K562 (cell line): Measurements from ENCODE around the gene CHRM4. TPM values are rescaled to one million over a fixed set of nuclear protein-coding genes. Genes with fewer than 3 reads are reported as not detected.
A peak's percentile ranks its signal among the peaks of the same experiment; 100 is the strongest.

ENCODE experiments used
- ATF2 ChIP-seq: sonication (generic); formaldehyde crosslinking; IDR thresholded peaks from 2 replicates; pipeline ENCODE4 v1.8.1; 2022; ENCODE audit warnings: missing genetic modification reagents
- E2F8 ChIP-seq: fragments of 450-650 bp; IDR thresholded peaks from 2 replicates; pipeline ENCODE4 v1.7.1; 2018; ENCODE audit warnings: mild to moderate bottlenecking, low read depth; ENCODE audit not compliant: partially characterized antibody
- ETV5 ChIP-seq: sonication (generic); formaldehyde crosslinking; IDR thresholded peaks from 2 replicates; pipeline ENCODE4 v1.4.0; 2020; ENCODE audit warnings: low read depth, mild to moderate bottlenecking, missing genetic modification reagents
- FUS ChIP-seq: fragments of 200-400 bp; formaldehyde crosslinking; optimal IDR thresholded peaks from 2 replicates; pipeline ENCODE3; 2017; ENCODE audit warnings: low read depth, low read length
- LEF1 ChIP-seq: fragments of 450-650 bp; IDR thresholded peaks from 2 replicates; pipeline ENCODE4 v1.6.1; 2016; ENCODE audit warnings: mild to moderate bottlenecking
- MIER1 ChIP-seq: fragments of 450-650 bp; IDR thresholded peaks from 2 replicates; pipeline ENCODE4 v1.6.1; 2016; ENCODE audit warnings: antibody characterized with exemption, mild to moderate bottlenecking, low read depth
- NFYB ChIP-seq: IDR thresholded peaks from 2 replicates; pipeline ENCODE4 v1.6.1; 2011; ENCODE audit warnings: mild to moderate bottlenecking, moderate library complexity; ENCODE audit not compliant: insufficient read length; ENCODE audit errors: extremely low read depth
- NR2F6 ChIP-seq: fragments of 450-650 bp; formaldehyde crosslinking; IDR thresholded peaks from 2 replicates; pipeline ENCODE4 v1.4.0; 2020; ENCODE audit warnings: mild to moderate bottlenecking
- PHF20 ChIP-seq: fragments of 450-650 bp; IDR thresholded peaks from 2 replicates; pipeline ENCODE4 v1.6.1; 2018; ENCODE audit not compliant: partially characterized antibody
- POLR2AphosphoS5 ChIP-seq: IDR thresholded peaks from 2 replicates; pipeline ENCODE4 v1.6.1; 2011; ENCODE audit warnings: mild to moderate bottlenecking, low read depth, low read length, moderate library complexity; ENCODE audit not compliant: control insufficient read depth, insufficient read depth
- POLR2B ChIP-seq: fragments of 450-650 bp; IDR thresholded peaks from 2 replicates; pipeline ENCODE4 v1.6.1; 2018; ENCODE audit warnings: low read depth; ENCODE audit not compliant: partially characterized antibody
- SMAD3 ChIP-seq: fragments of 450-650 bp; formaldehyde crosslinking; conservative IDR thresholded peaks from 2 replicates; pipeline ENCODE4 v1.4.0; 2020; ENCODE audit warnings: mild to moderate bottlenecking
- SNRNP70 ChIP-seq: fragments of 200-400 bp; formaldehyde crosslinking; optimal IDR thresholded peaks from 2 replicates; pipeline ENCODE3; 2017; ENCODE audit warnings: low read depth, low read length
- TEAD4 ChIP-seq, 2 experiments: sonication (generic) in 1 of 2; formaldehyde crosslinking in 1 of 2; IDR thresholded peaks; 2 replicates each; pipeline versions ENCODE4 v1.6.1 to v1.8.0; 2012 to 2022; ENCODE audit warnings: borderline replicate concordance in 1 of 2, inconsistent platforms in 1 of 2, low read length in 1 of 2, mild to moderate bottlenecking in 1 of 2, missing genetic modification reagents in 1 of 2
- ZNF134 ChIP-seq: fragments of 250-450 bp; sonication (Bioruptor Pico); conservative IDR thresholded peaks from 2 replicates; pipeline ENCODE4 v1.4.0; 2020
- ZNF511 ChIP-seq: sonication (generic); formaldehyde crosslinking; IDR thresholded peaks from 2 replicates; pipeline ENCODE4 v1.8.0; 2022; ENCODE audit warnings: mild to moderate bottlenecking, missing genetic modification reagents
- polyA plus RNA-seq, 8 experiments: library from polyadenylated mRNA; depleted of rRNA in 4 of 8; stranded (reverse) in 5 of 8; unstranded in 3 of 8; fragments of >200 nt; fragmentation: Nextera tagmentation in 2 of 8; fragmentation: Illumina TruSeq in 1 of 8; extraction: Ambion mirVana in 2 of 8; extraction: Trizol in 1 of 8; gene quantifications; 2 replicates each; pipeline versions ENCODE4 v1.2.1 to v1.2.3, GENCODE V29; 2011 to 2014; ENCODE audit warnings: inconsistent platforms in 1 of 8, missing spikeins in 1 of 8
- total RNA-seq, 7 experiments: library from RNA; depleted of rRNA in 6 of 7; stranded (reverse); fragments of >200 nt in 6 of 7; fragmentation: Illumina TruSeq in 2 of 7; extraction: Trizol in 2 of 7; gene quantifications; 2 replicates each; pipeline versions ENCODE4 v1.2.1 to v1.2.3, GENCODE V29; 2011 to 2021; ENCODE audit warnings: low replicate concordance in 1 of 7
- TF ChIP-seq, protein P1 (sequence below): sonication (generic); formaldehyde crosslinking; IDR thresholded peaks from 2 replicates; pipeline ENCODE4 v1.8.0; 2023; ENCODE audit warnings: mild to moderate bottlenecking, missing genetic modification reagents
- TF ChIP-seq, protein P2 (sequence below): fragments of 250-450 bp; sonication (Bioruptor Pico); IDR thresholded peaks from 2 replicates; pipeline ENCODE4 v1.4.0; 2020

Gene CHRM4
- total and polyA plus RNA-seq, 9 of the 15 experiments (the other 6 are each of a cell fraction or from before 2014, with no cell fraction given): 0.22 to 1.3 (median 0.40) TPM; not detected in 2

DNA sequence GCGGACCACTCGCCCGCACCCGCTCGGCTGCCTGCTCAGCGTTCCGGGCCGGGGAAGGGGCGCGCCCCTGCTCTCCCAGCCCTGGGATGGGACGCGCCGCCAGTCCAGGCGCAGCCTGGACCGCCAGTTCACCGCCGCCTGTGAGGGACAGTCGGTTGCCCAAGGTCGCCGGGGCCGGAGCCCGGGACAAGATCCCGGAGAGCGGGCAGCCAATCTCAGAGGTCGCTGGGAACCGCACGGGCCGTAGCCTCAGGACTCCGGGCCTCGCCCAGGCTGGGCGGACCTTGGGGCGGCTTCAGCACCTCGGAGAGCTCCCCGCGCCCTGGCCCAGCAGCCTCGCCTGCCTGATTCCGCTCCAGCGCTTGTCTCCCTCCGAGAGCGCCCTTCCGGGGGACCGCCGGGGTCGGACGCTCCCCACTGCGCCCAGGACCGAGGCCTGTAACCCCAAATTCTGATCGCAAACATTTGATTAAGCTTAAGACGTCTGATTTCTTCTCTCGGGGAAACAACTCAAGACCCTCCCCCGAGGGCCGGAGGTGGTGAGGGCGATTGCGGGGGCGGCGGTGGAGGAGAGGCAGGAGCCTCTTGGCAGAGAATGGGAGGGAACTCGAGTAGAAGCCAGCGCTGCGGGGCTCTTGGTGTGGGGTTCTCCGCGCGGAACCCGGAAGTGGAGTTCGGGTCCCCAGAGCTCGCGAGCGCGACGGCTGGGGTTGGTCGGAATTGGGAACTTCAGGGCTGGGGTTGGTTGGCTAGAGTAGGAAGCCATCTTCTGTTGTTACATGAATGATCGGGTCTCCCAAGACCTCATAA, 1.1 kb upstream of the CHRM4 start (continued):
- TF ChIP-seq ZNF511 (CRISPR knock-in tag): peak; percentile 99
- TF ChIP-seq NR2F6 (CRISPR knock-in tag): no peak
- TF ChIP-seq SNRNP70: no peak
- TF ChIP-seq ATF2 (CRISPR knock-in tag): no peak
- TF ChIP-seq PHF20: no peak
- TF ChIP-seq, protein P1, sequence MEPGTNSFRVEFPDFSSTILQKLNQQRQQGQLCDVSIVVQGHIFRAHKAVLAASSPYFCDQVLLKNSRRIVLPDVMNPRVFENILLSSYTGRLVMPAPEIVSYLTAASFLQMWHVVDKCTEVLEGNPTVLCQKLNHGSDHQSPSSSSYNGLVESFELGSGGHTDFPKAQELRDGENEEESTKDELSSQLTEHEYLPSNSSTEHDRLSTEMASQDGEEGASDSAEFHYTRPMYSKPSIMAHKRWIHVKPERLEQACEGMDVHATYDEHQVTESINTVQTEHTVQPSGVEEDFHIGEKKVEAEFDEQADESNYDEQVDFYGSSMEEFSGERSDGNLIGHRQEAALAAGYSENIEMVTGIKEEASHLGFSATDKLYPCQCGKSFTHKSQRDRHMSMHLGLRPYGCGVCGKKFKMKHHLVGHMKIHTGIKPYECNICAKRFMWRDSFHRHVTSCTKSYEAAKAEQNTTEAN (CRISPR knock-in tag): peak; percentile 28; the same call in 1 of the 2 replicates
- no peak for TF ChIP-seq E2F8
- TF ChIP-seq POLR2B: no peak
- peak; percentile 91 for TF ChIP-seq ETV5
- TF ChIP-seq ZNF134 (CRISPR knock-in tag): no peak; the same call in 1 of the 2 replicates
- TF ChIP-seq, protein P2, sequence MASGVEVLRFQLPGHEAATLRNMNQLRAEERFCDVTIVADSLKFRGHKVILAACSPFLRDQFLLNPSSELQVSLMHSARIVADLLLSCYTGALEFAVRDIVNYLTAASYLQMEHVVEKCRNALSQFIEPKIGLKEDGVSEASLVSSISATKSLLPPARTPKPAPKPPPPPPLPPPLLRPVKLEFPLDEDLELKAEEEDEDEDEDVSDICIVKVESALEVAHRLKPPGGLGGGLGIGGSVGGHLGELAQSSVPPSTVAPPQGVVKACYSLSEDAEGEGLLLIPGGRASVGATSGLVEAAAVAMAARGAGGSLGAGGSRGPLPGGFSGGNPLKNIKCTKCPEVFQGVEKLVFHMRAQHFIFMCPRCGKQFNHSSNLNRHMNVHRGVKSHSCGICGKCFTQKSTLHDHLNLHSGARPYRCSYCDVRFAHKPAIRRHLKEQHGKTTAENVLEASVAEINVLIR (CRISPR knock-in tag): no peak
- TF ChIP-seq FUS: peak; percentile 82
- peak; percentile 97 for TF ChIP-seq MIER1
- no peak for TF ChIP-seq TEAD4 (IDR thresholded peaks at IDR 0.05; ENCODE audit: low read length)
- no peak for TF ChIP-seq TEAD4 (CRISPR knock-in tag; IDR thresholded peaks at IDR 0.05; ENCODE audit: borderline replicate concordance)
- no peak for TF ChIP-seq POLR2AphosphoS5
- no peak for TF ChIP-seq NFYB
- no peak for TF ChIP-seq SMAD3 (CRISPR knock-in tag)
- no peak for TF ChIP-seq LEF1
